Gastrocnemius medialis (tissue), 4 donors: ENCODE measurements around the gene FOXL2NB.

Source experiments
- CTCF ChIP-seq, 5 experiments: fragments of 450-650 bp in 3 of 5; fragments of 200-600 bp in 2 of 5; sonication (generic) in 2 of 5; IDR thresholded peaks in 4 of 5; conservative IDR thresholded peaks in 1 of 5; 1 replicate in 4 of 5; 2 replicates in 1 of 5; pipeline ENCODE4 v1.5.1; 2016 to 2019; ENCODE audit warnings: antibody characterized with exemption in 5 of 5, mild to moderate bottlenecking in 3 of 5, moderate library complexity in 3 of 5
- POLR2A ChIP-seq, 2 donors: fragments of 450-650 bp; IDR thresholded peaks; one replicate each; pipeline ENCODE4 v1.6.1; 2017; ENCODE audit warnings: antibody characterized with exemption in 2 of 2, mild to moderate bottlenecking in 2 of 2, moderate library complexity in 2 of 2

- TF ChIP-seq CTCF (IDR thresholded peaks at IDR 0.05 in 4 of 5, conservative IDR thresholded peaks at IDR 0.05 in 1 of 5) = no peak
- TF ChIP-seq POLR2A (IDR thresholded peaks at IDR 0.05) = no peak
Measured at GRCh38 chr3:138916824-138917223, 30.2 kb upstream of the FOXL2NB start.
